ENCODE results near the gene MED31. TPM values are rescaled to one million over a fixed set of nuclear protein-coding genes. Genes with fewer than 3 reads are reported as not detected.
"Not testable (repeated sequence)": the region's sequence is repeated elsewhere in the genome, so short reads cannot be mapped to it uniquely, and the experiment has no call there.

MED31 gene
- total RNA-seq, 2 donors from 2014 or later, result 19.9 to 25.1 TPM

GRCh38 chr17:6666077-6666521 is 14.7 kb upstream of the MED31 start:
- peak; percentile 75 to 78 for ATAC-seq
- peak in 1 of 2 donors; percentile 48 for DNase-seq (ENCODE audit: low spot score in 2 of 2)
- H3K36me3 Mint-ChIP-seq, result no peaks in the 10 kb centered on the region
- no peaks in the 10 kb centered on the region for H3K9me3 Mint-ChIP-seq
- H3K27ac Mint-ChIP-seq, result no peak overlapping the region

GRCh38 chr17:6663200-6663599 is 11.8 kb upstream of the MED31 start:
- not testable (repeated sequence) for H3K9me3 Mint-ChIP-seq; H3K27ac Mint-ChIP-seq; DNase-seq (ENCODE audit: low spot score in 2 of 2); H3K36me3 Mint-ChIP-seq; ATAC-seq

GRCh38 chr17:6661464-6661848 is 10.1 kb upstream of the MED31 start:
- no peak for DNase-seq (ENCODE audit: low spot score in 2 of 2)
- H3K36me3 Mint-ChIP-seq, result no peaks in the 10 kb centered on the region
- H3K9me3 Mint-ChIP-seq, result no peaks in the 10 kb centered on the region
- ATAC-seq, result no peak
- no peak overlapping the region for H3K27ac Mint-ChIP-seq

GRCh38 chr17:6660805-6661463 is 9.5 kb upstream of the MED31 start:
- ATAC-seq (peak in 1 of 2 donors; percentile 60), DNase-seq (ENCODE audit: low spot score in 2 of 2) (no peak)
- Mint-ChIP-seq H3K36me3 (no peaks in the 10 kb centered on the region), H3K9me3 (no peaks in the 10 kb centered on the region), H3K27ac (no peak overlapping the region)

- Mint-ChIP-seq H3K36me3 (no peaks in the 10 kb centered on the region), H3K9me3 (no peaks in the 10 kb centered on the region), H3K27ac (peak overlapping the region in 1 of 2 donors; percentile 55)
- ATAC-seq (no peak), DNase-seq (ENCODE audit: low spot score in 2 of 2) (no peak)
Observed at GRCh38 chr17:6660101-6660500, 8.7 kb upstream of the MED31 start.

- not testable (repeated sequence) for DNase-seq (ENCODE audit: low spot score in 2 of 2); H3K9me3 Mint-ChIP-seq; H3K36me3 Mint-ChIP-seq; ATAC-seq
- H3K27ac Mint-ChIP-seq, result peak overlapping the region in 1 of 2 donors; percentile 89
Observed at GRCh38 chr17:6658411-6658810, 7.0 kb upstream of the MED31 start.

- ATAC-seq, result peak in 1 of 2 donors; percentile 59
- H3K27ac Mint-ChIP-seq, result peak overlapping the region; percentile 80 to 89
- H3K36me3 Mint-ChIP-seq, result no peaks in the 10 kb centered on the region
- H3K9me3 Mint-ChIP-seq, result no peaks in the 10 kb centered on the region
- no peak for DNase-seq (ENCODE audit: low spot score in 2 of 2)
Observed at GRCh38 chr17:6657633-6658287, 6.4 kb upstream of the MED31 start.

- H3K36me3 Mint-ChIP-seq, H3K9me3 Mint-ChIP-seq: not testable (repeated sequence)
- H3K27ac Mint-ChIP-seq, result peak overlapping the region; percentile 80 to 89
- peak; percentile 77 to 80 for ATAC-seq
- DNase-seq (ENCODE audit: low spot score in 2 of 2), result peak in 1 of 2 donors; percentile 57
Observed at GRCh38 chr17:6656797-6657632, 5.6 kb upstream of the MED31 start.

- Mint-ChIP-seq H3K27ac (peak overlapping the region in 1 of 2 donors; percentile 69), H3K36me3 (peaks cover 6 to 14% of the 10 kb centered on the region in 2 donors)
- H3K9me3 Mint-ChIP-seq; DNase-seq (ENCODE audit: low spot score in 2 of 2); ATAC-seq: not testable (repeated sequence)
Observed at GRCh38 chr17:6655732-6656361, 4.4 kb upstream of the MED31 start.

- no peak overlapping the region for H3K27ac Mint-ChIP-seq
Observed at GRCh38 chr17:6654841-6655731, 3.7 kb upstream of the MED31 start.

GRCh38 chr17:6651919-6652452 is 581 bp upstream of the MED31 start:
- Mint-ChIP-seq H3K36me3 (peaks cover 13 to 21% of the 10 kb centered on the region in 2 donors), H3K27ac (peak overlapping the region in 1 of 2 donors; percentile 65), H3K9me3 (no peaks in the 10 kb centered on the region)
- ATAC-seq (peak; percentile 14 to 21), DNase-seq (ENCODE audit: low spot score in 2 of 2) (peak in 1 of 2 donors; percentile 46)

More at GRCh38 chr17:6654841-6655731, 3.7 kb upstream of the MED31 start:
- no peak for ATAC-seq
- Mint-ChIP-seq H3K9me3 (no peaks in the 10 kb centered on the region), H3K36me3 (peaks cover 6 to 20% of the 10 kb centered on the region in 2 donors)
- no peak for DNase-seq (ENCODE audit: low spot score in 2 of 2)

GRCh38 chr17:6648181-6648580 is 3.2 kb downstream of the MED31 start:
- H3K27ac Mint-ChIP-seq, result peak overlapping the region in 1 of 2 donors; percentile 12
- ATAC-seq (no peak), DNase-seq (ENCODE audit: low spot score in 2 of 2) (no peak)
- peaks cover 13 to 21% of the 10 kb centered on the region in 2 donors for H3K36me3 Mint-ChIP-seq
- no peaks in the 10 kb centered on the region for H3K9me3 Mint-ChIP-seq

GRCh38 chr17:6643451-6644125 is 7.8 kb downstream of the MED31 start:
- DNase-seq (ENCODE audit: low spot score in 2 of 2), result no peak

GRCh38 chr17:6642592-6642991 is 8.8 kb downstream of the MED31 start:
- Mint-ChIP-seq H3K27ac (peak overlapping the region; percentile 46 to 96), H3K9me3 (no peaks in the 10 kb centered on the region), H3K36me3 (peaks cover 8 to 10% of the 10 kb centered on the region in 2 donors)
- ATAC-seq, result peak in 1 of 2 donors; percentile 44
- no peak for DNase-seq (ENCODE audit: low spot score in 2 of 2)

More at GRCh38 chr17:6643451-6644125, 7.8 kb downstream of the MED31 start:
- no peak for ATAC-seq
- Mint-ChIP-seq H3K27ac (peak overlapping the region; percentile 69 to 96), H3K9me3 (no peaks in the 10 kb centered on the region), H3K36me3 (peaks cover 8 to 10% of the 10 kb centered on the region in 2 donors)
